GM18505 (cell line): ENCODE results near the gene CA10.

ENCODE experiments used
- ATAC-seq: cut with Tn5 transposase; IDR thresholded peaks from one replicate; pipeline ENCODE4 v1.9.1; 2021; ENCODE audit not compliant: unreplicated experiment
- POLR2A ChIP-seq: IDR thresholded peaks from 4 replicates; pipeline ENCODE4 v1.6.1; 2011; ENCODE audit warnings: borderline replicate concordance; ENCODE audit not compliant: insufficient read depth, insufficient read length; ENCODE audit errors: extremely low read depth

The CA10 gene

GRCh38 chr17:51770027-51770759, 388.3 kb downstream of the CA10 start:
- no peak for TF ChIP-seq POLR2A
- ATAC-seq = no peak

- ATAC-seq = no peak
- no peak for TF ChIP-seq POLR2A
These were observed 389.3 kb downstream of the CA10 start for GRCh38 chr17:51769231-51769630.

GRCh38 chr17:51768706-51769105, 389.8 kb downstream of the CA10 start:
- no peak for TF ChIP-seq POLR2A
- no peak for ATAC-seq

GRCh38 chr17:51767287-51767686, 391.2 kb downstream of the CA10 start:
- no peak for TF ChIP-seq POLR2A
- no peak for ATAC-seq

GRCh38 chr17:51765282-51766135, 393.0 kb downstream of the CA10 start:
- ATAC-seq = no peak
- TF ChIP-seq POLR2A = no peak

- no peak for TF ChIP-seq POLR2A
- ATAC-seq = peak; percentile 93
These were observed 394.0 kb downstream of the CA10 start for GRCh38 chr17:51764387-51764971.

- TF ChIP-seq POLR2A = no peak
- no peak for ATAC-seq
These were observed 395.5 kb downstream of the CA10 start for GRCh38 chr17:51763058-51763457.

GRCh38 chr17:51761105-51761504, 397.4 kb downstream of the CA10 start:
- ATAC-seq = no peak
- no peak for TF ChIP-seq POLR2A

GRCh38 chr17:51759260-51759659, 399.3 kb downstream of the CA10 start:
- ATAC-seq = no peak
- TF ChIP-seq POLR2A = no peak

- no peak for ATAC-seq
- TF ChIP-seq POLR2A = no peak
These were observed 407.4 kb downstream of the CA10 start for GRCh38 chr17:51751072-51751471.

- ATAC-seq = no peak
These were observed 409.5 kb downstream of the CA10 start for GRCh38 chr17:51748749-51749604.

GRCh38 chr17:51746421-51746820, 412.1 kb downstream of the CA10 start:
- no peak for TF ChIP-seq POLR2A
- ATAC-seq = no peak

More at GRCh38 chr17:51748749-51749604, 409.5 kb downstream of the CA10 start:
- no peak for TF ChIP-seq POLR2A

- no peak for TF ChIP-seq POLR2A
- no peak for ATAC-seq
These were observed 412.5 kb downstream of the CA10 start for GRCh38 chr17:51745993-51746392.
